GM18502 (cell line): ENCODE measurements around the gene SNAP23.
"Not testable (repeated sequence)": the region's sequence is repeated elsewhere in the genome, so short reads cannot be mapped to it uniquely, and the experiment has no call there.

Source experiments
- ATAC-seq: cut with Tn5 transposase; IDR thresholded peaks from one replicate; pipeline ENCODE4 v1.9.1; 2021; ENCODE audit warnings: mild to moderate bottlenecking; ENCODE audit not compliant: unreplicated experiment, poor library complexity

SNAP23 gene

DNA sequence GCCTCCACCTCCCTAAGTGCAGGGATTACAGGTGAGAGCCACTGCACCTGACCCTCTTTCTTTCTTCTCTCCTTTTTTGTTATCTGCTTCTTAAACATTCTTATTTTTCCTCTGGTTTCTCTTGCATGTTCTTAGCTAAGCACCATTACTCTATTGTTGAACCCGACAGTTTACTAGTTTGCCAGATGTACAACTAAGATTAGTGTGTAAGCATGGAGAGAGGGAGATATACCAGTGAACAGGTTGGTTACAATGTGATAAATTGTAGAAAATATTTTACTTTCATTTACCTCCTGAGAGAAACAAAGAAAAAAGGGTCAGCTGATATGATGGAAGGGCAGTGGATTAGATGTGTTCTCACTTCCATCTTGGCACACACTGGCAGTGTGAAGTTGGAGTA lies 58.1 kb downstream of the SNAP23 start:
- ATAC-seq, result no peak

DNA sequence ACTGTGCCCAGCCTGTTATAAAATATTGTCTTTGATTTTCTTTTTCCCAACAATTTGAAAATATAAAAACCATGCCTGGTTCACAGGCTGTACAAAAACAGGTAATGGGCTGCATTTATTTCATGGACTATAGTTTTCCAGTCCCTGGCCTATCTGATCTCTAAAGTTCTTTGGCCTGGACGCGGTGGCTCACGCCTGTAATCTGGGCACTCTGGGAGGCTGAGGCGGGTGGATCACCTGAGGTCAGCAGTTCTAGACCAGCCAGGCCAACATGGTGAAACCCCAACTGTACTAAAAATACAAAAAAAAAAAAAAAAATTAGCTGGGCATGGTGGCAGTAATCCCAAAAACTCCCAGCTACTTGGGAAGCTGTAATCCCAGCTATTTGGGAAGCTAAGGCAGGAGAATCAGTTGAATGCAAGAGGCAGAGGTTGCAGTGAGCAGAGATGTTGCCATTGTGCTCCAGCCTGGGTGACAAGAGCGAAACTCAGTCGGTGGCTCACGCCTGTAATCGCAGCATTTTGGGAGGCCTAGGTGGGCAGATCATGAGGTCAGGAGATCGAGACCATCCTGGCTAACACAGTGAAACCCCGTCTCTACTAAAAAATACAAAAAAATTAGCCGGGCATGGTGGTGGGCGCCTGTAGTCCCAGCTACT lies 61.2 kb downstream of the SNAP23 start:
- ATAC-seq, result not testable (repeated sequence)

DNA sequence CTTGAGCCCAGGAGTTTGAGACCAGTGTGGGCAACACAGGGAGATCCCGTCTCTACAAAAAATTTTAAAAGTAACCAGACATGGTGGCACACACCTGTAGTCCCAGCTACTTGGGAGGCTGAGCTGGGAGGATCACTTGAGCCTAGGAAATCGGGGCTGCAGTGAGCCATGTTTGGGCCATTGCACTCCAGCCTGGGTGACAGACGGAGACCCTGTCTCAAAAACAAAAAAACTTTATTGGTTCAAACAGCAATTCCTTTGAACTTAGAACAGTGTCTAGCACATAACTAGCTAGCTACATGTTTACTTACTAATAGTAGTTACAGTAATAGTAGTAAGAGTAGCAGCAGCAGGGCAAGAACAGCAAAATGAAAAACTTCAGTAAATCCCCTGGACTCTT lies 63.3 kb downstream of the SNAP23 start:
- ATAC-seq, result no peak

DNA sequence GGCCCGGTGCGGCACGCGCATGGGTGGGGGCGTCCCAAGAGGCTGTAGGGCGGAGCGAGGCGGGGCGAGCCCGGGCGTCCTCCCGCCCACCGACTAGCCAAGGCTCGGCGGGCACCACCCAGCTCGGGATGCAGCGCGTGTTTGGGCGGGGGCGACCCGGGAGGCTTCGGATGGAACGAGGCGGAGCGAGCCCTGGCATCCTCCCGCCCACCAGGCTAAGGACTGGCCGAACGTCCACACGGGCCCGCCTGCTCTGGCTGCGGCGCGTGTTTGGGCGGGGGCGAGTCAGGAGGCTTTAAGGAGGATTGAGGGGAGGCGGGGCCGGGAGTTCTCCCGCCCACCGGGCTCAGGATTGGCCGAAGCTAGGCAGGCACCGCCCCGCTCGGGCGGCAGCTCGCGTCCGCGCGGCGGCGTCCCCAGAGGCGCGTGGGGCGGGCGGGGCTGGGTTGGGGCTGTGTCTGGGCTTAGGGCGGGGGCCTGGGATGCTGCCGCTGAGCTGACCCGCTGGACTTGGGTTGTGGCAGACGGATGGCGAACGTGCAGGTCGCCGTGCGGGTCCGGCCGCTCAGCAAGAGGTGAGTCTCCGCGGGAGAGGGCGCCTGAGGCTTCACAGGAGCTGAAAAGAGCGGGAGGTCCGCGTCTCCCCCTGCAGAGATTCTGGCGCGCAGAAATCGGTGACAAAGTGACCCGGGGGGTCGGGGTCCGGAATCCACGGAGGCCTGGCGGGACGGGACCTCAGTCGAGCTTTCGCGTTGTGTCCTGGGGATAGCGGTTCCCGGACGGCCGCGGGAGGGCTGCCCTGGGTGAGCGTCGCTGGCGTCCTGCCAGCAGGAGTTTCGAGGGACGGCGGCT lies 80.0 kb downstream of the SNAP23 start, which contains the start of gene STARD9:
Gene STARD9, plus strand, starts transcription at position 419 of the 852 bp plus-strand sequence. Its CDS starts 110 bp downstream, at position 529.
- ATAC-seq, result peak; percentile 89

DNA sequence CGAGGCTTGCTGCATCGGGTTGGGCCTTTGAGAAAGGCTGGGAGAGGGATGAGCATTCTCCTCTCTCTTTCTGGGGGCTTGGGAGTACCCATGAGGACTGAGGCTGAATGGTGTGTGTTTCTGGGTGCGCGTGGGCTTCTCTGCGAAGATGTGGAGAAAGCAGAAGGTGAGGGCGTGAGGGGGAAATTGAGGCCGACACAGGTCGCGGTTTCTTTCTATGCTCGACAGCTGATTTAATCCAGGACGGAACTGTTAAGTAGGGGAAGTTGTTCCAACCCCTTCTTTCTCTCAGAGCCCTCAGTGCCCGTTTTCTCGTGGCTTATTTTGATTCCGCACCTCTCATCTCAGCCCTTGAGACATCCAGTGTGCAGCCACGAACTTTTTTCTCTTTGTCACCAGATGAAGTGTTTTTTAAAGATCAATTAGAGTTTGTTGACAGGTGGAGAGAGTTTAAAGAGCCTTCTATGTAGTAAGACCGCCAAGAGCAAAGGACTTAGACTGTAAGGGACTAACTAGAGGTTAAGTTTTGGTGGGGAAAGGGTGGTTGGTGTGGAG lies 80.7 kb downstream of the SNAP23 start:
- ATAC-seq, result no peak

DNA sequence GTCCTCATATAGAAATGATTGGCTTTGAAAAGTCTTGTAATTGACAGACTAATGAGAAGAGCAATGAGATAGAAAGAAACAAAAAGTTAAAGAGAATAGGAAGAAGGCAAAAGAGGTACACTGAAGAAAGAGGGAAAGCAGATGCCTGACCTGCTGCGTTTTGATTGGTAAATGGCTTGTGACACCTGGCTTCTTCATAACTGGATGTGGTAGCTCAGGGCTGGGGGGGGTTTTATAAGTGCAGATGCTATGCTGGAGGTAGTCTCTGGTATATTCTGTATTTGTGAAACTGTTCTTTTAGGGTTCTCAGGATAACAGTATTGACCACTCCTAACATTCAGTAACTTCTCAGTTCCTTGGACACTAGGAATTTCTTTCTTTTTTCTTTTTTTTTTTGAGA lies 81.3 kb downstream of the SNAP23 start:
- ATAC-seq, result no peak

DNA sequence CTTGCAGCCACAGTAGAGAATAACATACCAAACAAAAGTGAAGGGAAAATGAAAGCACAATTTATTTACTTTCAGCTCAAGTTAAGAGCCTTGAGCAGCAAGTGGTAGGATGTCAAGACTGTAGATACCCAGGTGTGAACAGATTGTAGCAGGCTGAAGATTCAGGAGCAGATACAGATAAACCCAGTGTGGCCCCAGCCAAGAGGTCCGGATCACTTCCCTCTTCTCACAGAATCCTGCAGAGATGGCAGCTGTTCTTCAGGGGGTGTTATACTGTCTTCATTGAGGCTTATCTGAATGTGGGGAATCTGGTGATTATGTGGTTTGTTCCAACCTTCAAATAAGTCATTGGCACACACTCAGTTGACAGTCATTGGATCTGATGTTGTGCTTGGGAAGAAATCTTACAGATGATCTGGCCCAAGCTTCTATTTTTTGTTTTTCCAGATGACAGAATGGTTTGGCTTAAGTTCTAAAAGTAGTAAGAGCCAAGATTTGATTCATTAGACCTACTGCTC lies 82.1 kb downstream of the SNAP23 start:
- no peak for ATAC-seq

DNA sequence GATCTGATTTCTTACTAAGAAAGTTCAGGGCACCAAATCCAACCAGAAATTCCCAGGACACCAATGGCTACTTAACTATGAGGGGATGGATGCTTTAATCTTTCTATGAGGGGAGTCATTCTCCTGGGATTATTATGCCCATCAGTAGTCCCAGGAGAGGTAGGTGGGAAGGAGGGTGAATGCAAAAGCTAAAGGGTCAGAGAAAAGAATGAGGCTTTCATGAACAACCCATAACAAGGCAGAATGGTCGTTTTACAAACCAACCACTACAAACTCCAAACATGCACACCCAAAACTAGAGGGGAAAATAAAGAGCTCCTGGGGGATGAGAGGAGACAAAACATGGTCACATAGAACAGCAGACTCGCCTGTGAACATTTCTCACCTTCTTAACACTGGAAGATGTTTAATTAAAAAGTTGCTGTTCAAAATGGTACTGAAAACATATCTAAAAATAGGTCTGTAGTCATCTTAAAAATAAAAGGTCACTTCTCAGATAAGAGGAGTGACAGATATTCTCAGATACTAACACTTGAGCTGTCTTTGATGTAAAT lies 83.6 kb downstream of the SNAP23 start:
- ATAC-seq, result no peak

DNA sequence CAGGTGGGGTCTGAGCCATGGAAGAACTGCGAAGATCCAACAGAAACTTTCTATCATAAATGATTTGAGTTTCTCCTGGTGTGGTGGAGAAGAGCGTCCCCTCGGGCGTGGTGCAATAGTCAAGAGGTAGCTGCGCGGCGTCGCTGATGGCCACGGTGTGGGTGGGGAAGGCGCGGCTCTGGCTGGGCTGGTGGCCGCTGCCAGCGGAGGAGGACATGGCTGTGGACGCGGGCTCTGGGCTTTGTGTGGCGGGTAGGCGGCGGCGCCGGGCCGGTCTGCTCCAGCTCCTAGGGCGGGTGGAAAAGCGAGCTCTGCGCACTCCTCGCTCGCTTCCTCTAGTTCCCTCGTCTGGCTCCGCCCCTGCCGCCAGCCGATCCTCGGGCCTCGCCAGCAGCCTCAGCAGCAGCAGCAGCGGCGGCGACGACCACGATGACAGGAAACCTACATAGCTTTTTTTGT lies 85.9 kb downstream of the SNAP23 start:
- ATAC-seq, result peak; percentile 84
